Umbilical cord (tissue), 2 donors: Measurements from ENCODE around the gene CAMK2D. TPM values are rescaled to one million over a fixed set of nuclear protein-coding genes. Genes with fewer than 3 reads are reported as not detected.

ENCODE experiments used
- DNase-seq: peaks from one replicate; pipeline ENCODE4 v3.0.0-alpha.2; 2015; ENCODE audit warnings: low spot score
- total RNA-seq: library from RNA; depleted of rRNA; stranded (reverse); fragments of >200 nt; gene quantifications from one replicate; pipeline ENCODE4 v1.2.3, GENCODE V29; 2014; ENCODE audit warnings: low replicate concordance; ENCODE audit not compliant: insufficient read depth

Gene CAMK2D
- total RNA-seq, 1 donor from 2014 or later: 129 TPM

- no peak for DNase-seq
These were observed 154.3 kb downstream of the CAMK2D start for GRCh38 chr4:113607147-113607720.

GRCh38 chr4:113604955-113605354 is 156.6 kb downstream of the CAMK2D start:
- DNase-seq: peak; percentile 46

GRCh38 chr4:113603911-113604310 is 157.6 kb downstream of the CAMK2D start:
- DNase-seq: peak; percentile 12

- DNase-seq: peak; percentile 9
These were observed 158.8 kb downstream of the CAMK2D start for GRCh38 chr4:113602646-113603228.

GRCh38 chr4:113601636-113602035 is 159.9 kb downstream of the CAMK2D start:
- no peak for DNase-seq

GRCh38 chr4:113596396-113596795 is 165.1 kb downstream of the CAMK2D start:
- no peak for DNase-seq

- no peak for DNase-seq
These were observed 167.3 kb downstream of the CAMK2D start for GRCh38 chr4:113594231-113594556.

- no peak for DNase-seq
These were observed 167.9 kb downstream of the CAMK2D start for GRCh38 chr4:113593400-113594230.

GRCh38 chr4:113591982-113592381 is 169.6 kb downstream of the CAMK2D start:
- peak; percentile 46 for DNase-seq

- no peak for DNase-seq
These were observed 172.5 kb downstream of the CAMK2D start for GRCh38 chr4:113588895-113589668.

- no peak for DNase-seq
These were observed 173.8 kb downstream of the CAMK2D start for GRCh38 chr4:113587640-113588275.

GRCh38 chr4:113587156-113587555 is 174.4 kb downstream of the CAMK2D start:
- no peak for DNase-seq

- DNase-seq: no peak
These were observed 175.5 kb downstream of the CAMK2D start for GRCh38 chr4:113586072-113586471.

GRCh38 chr4:113584407-113585150 is 177.0 kb downstream of the CAMK2D start:
- DNase-seq: peak; percentile 37

- DNase-seq: no peak
These were observed 178.8 kb downstream of the CAMK2D start for GRCh38 chr4:113582737-113583136.

- no peak for DNase-seq
These were observed 182.2 kb downstream of the CAMK2D start for GRCh38 chr4:113579360-113579759.

GRCh38 chr4:113576947-113577678 is 184.4 kb downstream of the CAMK2D start:
- DNase-seq: peak; percentile 56

GRCh38 chr4:113575401-113575800 is 186.1 kb downstream of the CAMK2D start:
- peak; percentile 55 for DNase-seq

- peak; percentile 93 for DNase-seq
These were observed 186.9 kb downstream of the CAMK2D start for GRCh38 chr4:113574636-113575103.

- DNase-seq: no peak
These were observed 188.9 kb downstream of the CAMK2D start for GRCh38 chr4:113572620-113573019.
